ENCODE results near the gene TUBD1.

- TF ChIP-seq CTCF (optimal IDR thresholded peaks at IDR 0.05 in 1 of 3, IDR thresholded peaks at IDR 0.05 in 1 of 3, conservative IDR thresholded peaks at IDR 0.05 in 1 of 3; ENCODE audit: extremely low read depth in 1 of 3, insufficient read depth in 2 of 3, low read length in 3 of 3) = no peak
- TF ChIP-seq EZH2 (IDR thresholded peaks at IDR 0.05; ENCODE audit: low read length) = no peak
These were observed 62.6 kb downstream of the TUBD1 start for GRCh38 chr17:59830007-59830630.

Data from keratinocyte (primary cell).